Liver (tissue), 9 donors: ENCODE results near the gene IP6K2. TPM values are rescaled to one million over a fixed set of nuclear protein-coding genes. Genes with fewer than 3 reads are reported as not detected.

Experiments
- DNase-seq: peaks from one replicate; pipeline ENCODE4 v3.0.0-alpha.2; 2017; ENCODE audit warnings: low spot score
- H3K27ac ChIP-seq, 2 donors: one replicate each; pipeline ENCODE4 v1.7.0; 2013; ENCODE audit warnings: inconsistent platforms in 2 of 2, low read length in 2 of 2, control low read depth in 1 of 2, low read depth in 1 of 2, mild to moderate bottlenecking in 1 of 2
- H3K27me3 ChIP-seq, 4 donors: one replicate each; pipeline versions ENCODE4 v1.6.1 to v1.7.0; 2013; ENCODE audit warnings: low read length in 3 of 4, inconsistent platforms in 1 of 4, mild to moderate bottlenecking in 1 of 4, moderate library complexity in 1 of 4; ENCODE audit not compliant: control insufficient read depth in 4 of 4, insufficient read depth in 4 of 4
- H3K36me3 ChIP-seq, 4 donors: one replicate each; pipeline versions ENCODE4 v1.6.1 to v1.7.0; 2013; ENCODE audit warnings: low read length in 3 of 4, mild to moderate bottlenecking in 3 of 4, low read depth in 1 of 4, moderate library complexity in 1 of 4; ENCODE audit not compliant: control insufficient read depth in 4 of 4, insufficient read depth in 3 of 4
- H3K4me1 ChIP-seq, 4 donors: one replicate each; pipeline versions ENCODE4 v1.6.1 to v1.7.0; 2013; ENCODE audit warnings: low read length in 3 of 4, mild to moderate bottlenecking in 3 of 4, moderate library complexity in 1 of 4; ENCODE audit not compliant: control insufficient read depth in 4 of 4, insufficient read depth in 4 of 4
- H3K4me3 ChIP-seq, 3 donors: one replicate each; pipeline versions ENCODE4 v1.6.1 to v1.7.0; 2013; ENCODE audit warnings: low read length in 3 of 3, control low read depth in 1 of 3, low read depth in 1 of 3, mild to moderate bottlenecking in 1 of 3
- H3K9ac ChIP-seq, 2 donors: one replicate each; pipeline ENCODE4 v1.7.0; 2013; ENCODE audit warnings: low read length in 2 of 2, mild to moderate bottlenecking in 2 of 2, moderate library complexity in 2 of 2, control low read depth in 1 of 2, low read depth in 1 of 2
- H3K9me3 ChIP-seq, 4 donors: one replicate each; pipeline versions ENCODE4 v1.6.1 to v1.7.0; 2013; ENCODE audit warnings: low read length in 3 of 4; ENCODE audit not compliant: control insufficient read depth in 4 of 4
- EGR1 ChIP-seq, 2 donors: IDR thresholded peaks; 2 replicates each; pipeline ENCODE4 v1.6.1; 2016 to 2018; ENCODE audit warnings: antibody characterized with exemption in 2 of 2, low read depth in 2 of 2
- FOXA1 ChIP-seq: IDR thresholded peaks from 2 replicates; pipeline ENCODE4 v1.6.1; 2016; ENCODE audit warnings: antibody characterized with exemption
- FOXA2 ChIP-seq: IDR thresholded peaks from 2 replicates; pipeline ENCODE4 v1.6.1; 2016; ENCODE audit warnings: antibody characterized with exemption
- GABPA ChIP-seq, 2 donors: IDR thresholded peaks in 1 of 2; conservative IDR thresholded peaks in 1 of 2; 2 replicates each; pipeline ENCODE4 v1.6.1; 2016; ENCODE audit warnings: antibody characterized with exemption in 2 of 2, mild to moderate bottlenecking in 1 of 2, moderate library complexity in 1 of 2
- HNF4A ChIP-seq, 2 donors: conservative IDR thresholded peaks; 2 replicates each; pipeline ENCODE4 v1.6.1; 2016; ENCODE audit warnings: antibody characterized with exemption in 2 of 2, mild to moderate bottlenecking in 2 of 2
- HNF4G ChIP-seq: IDR thresholded peaks from 2 replicates; pipeline ENCODE4 v1.6.1; 2016; ENCODE audit warnings: antibody characterized with exemption
- JUND ChIP-seq, 2 donors: IDR thresholded peaks; 2 replicates each; pipeline ENCODE4 v1.6.1; 2016; ENCODE audit warnings: antibody characterized with exemption in 2 of 2
- NR2F2 ChIP-seq: IDR thresholded peaks from 2 replicates; pipeline ENCODE4 v1.6.1; 2016; ENCODE audit warnings: antibody characterized with exemption
- RAD21 ChIP-seq, 2 donors: IDR thresholded peaks; 2 replicates each; pipeline ENCODE4 v1.6.1; 2016; ENCODE audit warnings: antibody characterized with exemption in 2 of 2, mild to moderate bottlenecking in 2 of 2
- TAF1 ChIP-seq: conservative IDR thresholded peaks from 2 replicates; pipeline ENCODE4 v1.6.1; 2016; ENCODE audit warnings: antibody characterized with exemption, mild to moderate bottlenecking
- YY1 ChIP-seq: IDR thresholded peaks from 2 replicates; pipeline ENCODE4 v1.6.1; 2016; ENCODE audit warnings: antibody characterized with exemption, mild to moderate bottlenecking
- WGBS: extraction: QIAGEN DNeasy Blood & Tissue Kit; methylation state at CpG from one replicate; pipeline ENCODE4 v1.1.7; 2013; 5-methylcytosine and 5-hydroxymethylcytosine counted together
- polyA plus RNA-seq, 2 donors: library from polyadenylated mRNA; stranded (reverse) in 1 of 2; unstranded in 1 of 2; fragments of 200-250 nt in 1 of 2; fragments of >200 nt in 1 of 2; fragmentation: Nextera tagmentation in 1 of 2; extraction: Ambion mirVana in 1 of 2; gene quantifications; one replicate each; pipeline versions ENCODE4 v1.2.1 to v1.2.3, GENCODE V29; 2013 to 2015
- total RNA-seq, 2 donors: library from RNA; depleted of rRNA; stranded (reverse); fragments of >200 nt; gene quantifications; one replicate each; pipeline ENCODE4 v1.2.3, GENCODE V29; 2014
- TF ChIP-seq, protein P1 (sequence below): IDR thresholded peaks from 2 replicates; pipeline ENCODE4 v1.6.1; 2016; ENCODE audit warnings: antibody characterized with exemption
- TF ChIP-seq, protein P2 (sequence below): IDR thresholded peaks from 2 replicates; pipeline ENCODE4 v1.6.1; 2016; ENCODE audit warnings: antibody characterized with exemption
- TF ChIP-seq, protein P3 (sequence below): IDR thresholded peaks from 2 replicates; pipeline ENCODE4 v1.6.1; 2016; ENCODE audit warnings: antibody characterized with exemption, mild to moderate bottlenecking
- TF ChIP-seq, protein P4 (sequence below): IDR thresholded peaks from 2 replicates; pipeline ENCODE4 v1.6.1; 2016; ENCODE audit warnings: antibody characterized with exemption
- TF ChIP-seq, protein P5 (sequence below): fragments of 150-350 bp; IDR thresholded peaks from 2 replicates; pipeline ENCODE4 v1.5.1; 2017; ENCODE audit warnings: improper control_type of control experiment, low read depth, low read length; ENCODE audit not compliant: missing input control
- donor health status: healthy.
- donor health status: healthy.
- donor health status: healthy.
- donor health status: healthy.
- donor health status: healthy.

IP6K2 gene
- total and polyA plus RNA-seq, 4 donors = 21.8 to 37.6 (median 24.3) TPM

DNA sequence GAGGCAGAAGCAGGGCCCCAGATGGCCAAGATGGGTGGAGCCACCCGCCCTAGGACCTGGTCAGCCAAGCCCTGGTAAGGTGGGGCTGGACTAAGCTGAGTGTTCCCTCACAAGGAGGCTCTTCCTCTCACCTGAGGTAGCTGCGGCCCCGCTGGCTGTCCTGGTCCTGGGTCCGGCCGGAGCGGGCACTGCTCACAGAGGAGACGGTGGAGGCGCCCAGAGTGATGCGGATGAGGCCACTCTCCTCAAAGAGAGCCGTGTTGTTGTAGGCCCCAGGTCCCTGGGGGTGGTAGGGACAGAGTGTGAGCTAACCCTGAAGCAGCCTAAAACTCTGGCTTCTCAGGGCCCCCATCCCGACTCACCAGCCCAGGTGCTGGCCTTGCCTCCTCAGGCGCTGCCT lies 74.4 kb downstream of the IP6K2 start (continued):
- TF ChIP-seq, protein P1, sequence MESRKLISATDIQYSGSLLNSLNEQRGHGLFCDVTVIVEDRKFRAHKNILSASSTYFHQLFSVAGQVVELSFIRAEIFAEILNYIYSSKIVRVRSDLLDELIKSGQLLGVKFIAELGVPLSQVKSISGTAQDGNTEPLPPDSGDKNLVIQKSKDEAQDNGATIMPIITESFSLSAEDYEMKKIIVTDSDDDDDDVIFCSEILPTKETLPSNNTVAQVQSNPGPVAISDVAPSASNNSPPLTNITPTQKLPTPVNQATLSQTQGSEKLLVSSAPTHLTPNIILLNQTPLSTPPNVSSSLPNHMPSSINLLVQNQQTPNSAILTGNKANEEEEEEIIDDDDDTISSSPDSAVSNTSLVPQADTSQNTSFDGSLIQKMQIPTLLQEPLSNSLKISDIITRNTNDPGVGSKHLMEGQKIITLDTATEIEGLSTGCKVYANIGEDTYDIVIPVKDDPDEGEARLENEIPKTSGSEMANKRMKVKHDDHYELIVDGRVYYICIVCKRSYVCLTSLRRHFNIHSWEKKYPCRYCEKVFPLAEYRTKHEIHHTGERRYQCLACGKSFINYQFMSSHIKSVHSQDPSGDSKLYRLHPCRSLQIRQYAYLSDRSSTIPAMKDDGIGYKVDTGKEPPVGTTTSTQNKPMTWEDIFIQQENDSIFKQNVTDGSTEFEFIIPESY = no peak
- TF ChIP-seq, protein P2, sequence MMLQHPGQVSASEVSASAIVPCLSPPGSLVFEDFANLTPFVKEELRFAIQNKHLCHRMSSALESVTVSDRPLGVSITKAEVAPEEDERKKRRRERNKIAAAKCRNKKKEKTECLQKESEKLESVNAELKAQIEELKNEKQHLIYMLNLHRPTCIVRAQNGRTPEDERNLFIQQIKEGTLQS = no peak
- TF ChIP-seq EGR1 (IDR thresholded peaks at IDR 0.05; ENCODE audit: low read depth in 2 of 2) = no peak
- TF ChIP-seq YY1 = no peak
- TF ChIP-seq FOXA2 = no peak

DNA sequence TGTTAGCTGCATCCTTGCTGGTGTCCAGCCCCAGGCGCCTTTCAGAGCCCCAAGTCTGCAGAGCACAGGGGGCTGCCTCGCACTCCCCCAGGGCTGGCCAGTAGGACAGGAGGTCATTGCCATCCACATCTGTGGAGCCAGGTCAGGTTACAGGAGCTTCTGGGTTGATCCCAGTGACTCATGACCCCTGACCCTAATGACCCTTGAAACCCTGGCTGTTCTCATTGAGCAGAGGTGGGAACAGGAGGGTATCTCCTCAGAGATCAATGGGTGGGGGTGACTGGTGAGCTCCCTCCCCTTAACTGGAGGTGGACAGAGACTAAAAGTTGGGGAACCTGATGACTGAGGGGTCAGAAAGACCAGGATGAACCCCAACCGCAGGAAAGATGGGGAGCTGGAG lies 75.6 kb downstream of the IP6K2 start:
- Histone ChIP-seq H3K4me1 (peaks cover 0 to 3% (median 0%) of the 10 kb centered on the region in 4 donors), H3K27me3 (no peaks in the 10 kb centered on the region), H3K9ac (no peak overlapping the region), H3K36me3 (no peaks in the 10 kb centered on the region), H3K27ac (no peak overlapping the region), H3K4me3 (no peak overlapping the region), H3K9me3 (no peaks in the 10 kb centered on the region)
- WGBS = 87% methylated on average over 3 of the region's 3 CpGs
- TF ChIP-seq, protein P3, sequence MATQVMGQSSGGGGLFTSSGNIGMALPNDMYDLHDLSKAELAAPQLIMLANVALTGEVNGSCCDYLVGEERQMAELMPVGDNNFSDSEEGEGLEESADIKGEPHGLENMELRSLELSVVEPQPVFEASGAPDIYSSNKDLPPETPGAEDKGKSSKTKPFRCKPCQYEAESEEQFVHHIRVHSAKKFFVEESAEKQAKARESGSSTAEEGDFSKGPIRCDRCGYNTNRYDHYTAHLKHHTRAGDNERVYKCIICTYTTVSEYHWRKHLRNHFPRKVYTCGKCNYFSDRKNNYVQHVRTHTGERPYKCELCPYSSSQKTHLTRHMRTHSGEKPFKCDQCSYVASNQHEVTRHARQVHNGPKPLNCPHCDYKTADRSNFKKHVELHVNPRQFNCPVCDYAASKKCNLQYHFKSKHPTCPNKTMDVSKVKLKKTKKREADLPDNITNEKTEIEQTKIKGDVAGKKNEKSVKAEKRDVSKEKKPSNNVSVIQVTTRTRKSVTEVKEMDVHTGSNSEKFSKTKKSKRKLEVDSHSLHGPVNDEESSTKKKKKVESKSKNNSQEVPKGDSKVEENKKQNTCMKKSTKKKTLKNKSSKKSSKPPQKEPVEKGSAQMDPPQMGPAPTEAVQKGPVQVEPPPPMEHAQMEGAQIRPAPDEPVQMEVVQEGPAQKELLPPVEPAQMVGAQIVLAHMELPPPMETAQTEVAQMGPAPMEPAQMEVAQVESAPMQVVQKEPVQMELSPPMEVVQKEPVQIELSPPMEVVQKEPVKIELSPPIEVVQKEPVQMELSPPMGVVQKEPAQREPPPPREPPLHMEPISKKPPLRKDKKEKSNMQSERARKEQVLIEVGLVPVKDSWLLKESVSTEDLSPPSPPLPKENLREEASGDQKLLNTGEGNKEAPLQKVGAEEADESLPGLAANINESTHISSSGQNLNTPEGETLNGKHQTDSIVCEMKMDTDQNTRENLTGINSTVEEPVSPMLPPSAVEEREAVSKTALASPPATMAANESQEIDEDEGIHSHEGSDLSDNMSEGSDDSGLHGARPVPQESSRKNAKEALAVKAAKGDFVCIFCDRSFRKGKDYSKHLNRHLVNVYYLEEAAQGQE = no peak
- TF ChIP-seq, protein P4, sequence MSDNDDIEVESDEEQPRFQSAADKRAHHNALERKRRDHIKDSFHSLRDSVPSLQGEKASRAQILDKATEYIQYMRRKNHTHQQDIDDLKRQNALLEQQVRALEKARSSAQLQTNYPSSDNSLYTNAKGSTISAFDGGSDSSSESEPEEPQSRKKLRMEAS = no peak
- no peak for TF ChIP-seq HNF4A (conservative IDR thresholded peaks at IDR 0.05)
- TF ChIP-seq HNF4G = no peak
- no peak for TF ChIP-seq FOXA2
- TF ChIP-seq, protein P1 = no peak
- TF ChIP-seq NR2F2 = no peak
- no peak for TF ChIP-seq EGR1 (IDR thresholded peaks at IDR 0.05; ENCODE audit: low read depth in 2 of 2)
- no peak for TF ChIP-seq JUND (IDR thresholded peaks at IDR 0.05)
- no peak for TF ChIP-seq FOXA1
- TF ChIP-seq, protein P2 = no peak
- TF ChIP-seq TAF1 = no peak
- no peak for TF ChIP-seq YY1
- no peak for TF ChIP-seq GABPA (IDR thresholded peaks at IDR 0.05 in 1 of 2, conservative IDR thresholded peaks at IDR 0.05 in 1 of 2)
- TF ChIP-seq, protein P5, sequence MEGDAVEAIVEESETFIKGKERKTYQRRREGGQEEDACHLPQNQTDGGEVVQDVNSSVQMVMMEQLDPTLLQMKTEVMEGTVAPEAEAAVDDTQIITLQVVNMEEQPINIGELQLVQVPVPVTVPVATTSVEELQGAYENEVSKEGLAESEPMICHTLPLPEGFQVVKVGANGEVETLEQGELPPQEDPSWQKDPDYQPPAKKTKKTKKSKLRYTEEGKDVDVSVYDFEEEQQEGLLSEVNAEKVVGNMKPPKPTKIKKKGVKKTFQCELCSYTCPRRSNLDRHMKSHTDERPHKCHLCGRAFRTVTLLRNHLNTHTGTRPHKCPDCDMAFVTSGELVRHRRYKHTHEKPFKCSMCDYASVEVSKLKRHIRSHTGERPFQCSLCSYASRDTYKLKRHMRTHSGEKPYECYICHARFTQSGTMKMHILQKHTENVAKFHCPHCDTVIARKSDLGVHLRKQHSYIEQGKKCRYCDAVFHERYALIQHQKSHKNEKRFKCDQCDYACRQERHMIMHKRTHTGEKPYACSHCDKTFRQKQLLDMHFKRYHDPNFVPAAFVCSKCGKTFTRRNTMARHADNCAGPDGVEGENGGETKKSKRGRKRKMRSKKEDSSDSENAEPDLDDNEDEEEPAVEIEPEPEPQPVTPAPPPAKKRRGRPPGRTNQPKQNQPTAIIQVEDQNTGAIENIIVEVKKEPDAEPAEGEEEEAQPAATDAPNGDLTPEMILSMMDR = no peak
- TF ChIP-seq RAD21 (IDR thresholded peaks at IDR 0.05) = no peak
- no peak for DNase-seq
